Measurements from ENCODE around the gene ZNF518B.

The ZNF518B gene

GRCh38 chr4:10457255-10457801, at the start of gene ZNF518B:
TSS of gene ZNF518B (minus strand) at chr4:10457426. CDS start at chr4:10446328, 11,098 bp downstream.
- DNase-seq: peak; percentile 60 to 70 (median 66)

GRCh38 chr4:10506077-10506476, 48.9 kb upstream of the ZNF518B start:
- DNase-seq: no peak

GRCh38 chr4:10504570-10505179, 47.4 kb upstream of the ZNF518B start:
- DNase-seq: no peak

- DNase-seq: no peak
Measured at GRCh38 chr4:10502717-10503116, 45.5 kb upstream of the ZNF518B start.

- DNase-seq: no peak
Measured at GRCh38 chr4:10500776-10501175, 43.5 kb upstream of the ZNF518B start.

- no peak for DNase-seq
Measured at GRCh38 chr4:10496200-10496599, 39.0 kb upstream of the ZNF518B start.

GRCh38 chr4:10495651-10496050, 38.4 kb upstream of the ZNF518B start:
- no peak for DNase-seq

GRCh38 chr4:10492464-10492863, 35.2 kb upstream of the ZNF518B start:
- no peak for DNase-seq

- DNase-seq: no peak
Measured at GRCh38 chr4:10491401-10491800, 34.2 kb upstream of the ZNF518B start.

GRCh38 chr4:10490996-10491395, 33.8 kb upstream of the ZNF518B start:
- no peak for DNase-seq

- DNase-seq: no peak
Measured at GRCh38 chr4:10482913-10483312, 25.7 kb upstream of the ZNF518B start.

GRCh38 chr4:10480616-10481015, 23.4 kb upstream of the ZNF518B start:
- no peak for DNase-seq

GRCh38 chr4:10478621-10479020, 21.4 kb upstream of the ZNF518B start:
- DNase-seq: no peak

- no peak for DNase-seq
Measured at GRCh38 chr4:10470505-10470904, 13.3 kb upstream of the ZNF518B start.

GRCh38 chr4:10466161-10466560, 8.9 kb upstream of the ZNF518B start:
- DNase-seq: no peak

GRCh38 chr4:10462876-10463275, 5.7 kb upstream of the ZNF518B start:
- no peak for DNase-seq

- DNase-seq: no peak
Measured at GRCh38 chr4:10461850-10462400, 4.7 kb upstream of the ZNF518B start.

- DNase-seq: peak; percentile 44 to 60 (median 48)
Measured at GRCh38 chr4:10461091-10461849, 4.0 kb upstream of the ZNF518B start.

- DNase-seq: no peak
Measured at GRCh38 chr4:10460313-10461047, 3.3 kb upstream of the ZNF518B start.

GRCh38 chr4:10459305-10459704, 2.1 kb upstream of the ZNF518B start:
- no peak for DNase-seq

- DNase-seq: no peak
Measured at GRCh38 chr4:10458177-10458576, 951 bp upstream of the ZNF518B start.

- DNase-seq: peak; percentile 12 to 35 (median 18)
Measured at GRCh38 chr4:10456595-10457254, 501 bp downstream of the ZNF518B start.

GRCh38 chr4:10456260-10456594, 999 bp downstream of the ZNF518B start:
- DNase-seq: no peak
